Measurements from ENCODE around the gene PDE9A. TPM values are rescaled to one million over a fixed set of nuclear protein-coding genes. Genes with fewer than 3 reads are reported as not detected.

Gene PDE9A
- total and polyA plus RNA-seq, 2 experiments from 2014 or later = 26.5 to 31.1 TPM

- TF ChIP-seq ETS1 (IDR thresholded peaks at IDR 0.05) (no peak), REST (IDR thresholded peaks at IDR 0.05; ENCODE audit: unreplicated experiment) (no peak), ZNF331 (CRISPR knock-in tag; IDR thresholded peaks at IDR 0.05; ENCODE audit: low read depth) (no peak)
Observed at GRCh38 chr21:42780617-42781016, 127.2 kb downstream of the PDE9A start (continued).

- Mint-ChIP-seq H3K27me3 (ENCODE audit: insufficient read depth, low read depth, poor library complexity) (peaks cover 51% of the 10 kb centered on the region), H3K4me1 (peaks cover 59% of the 10 kb centered on the region), H3K9me3 (no peaks in the 10 kb centered on the region; the same call in 2 of the 3 replicates), H3K27ac (no peak overlapping the region), H3K36me3 (ENCODE audit: low read depth) (peaks cover 3% of the 10 kb centered on the region; the same call in 2 of the 3 replicates), H3K4me3 (peak overlapping the region; percentile 85)
- Histone ChIP-seq H3K4me2 (peak overlapping the region; percentile 87), H3K27ac (ENCODE audit: low read depth) (no peak overlapping the region), H3F3A (replicated peaks; ENCODE audit: low read depth) (peaks cover 18% of the 10 kb centered on the region; the same call in 1 of the 2 replicates), H4K20me1 (replicated peaks; ENCODE audit: insufficient read depth) (no peaks in the 10 kb centered on the region), H2AFZ (peak overlapping the region; percentile 99), H3K36me3 (ENCODE audit: insufficient read depth) (no peaks in the 10 kb centered on the region), H3K4me1 (ENCODE audit: insufficient read depth) (peaks cover 36% of the 10 kb centered on the region), H3K27me3 (ENCODE audit: insufficient read depth) (peaks cover 25% of the 10 kb centered on the region), H3K4me3 (peak overlapping the region; percentile 75), H3K9me2 (ENCODE audit: insufficient read depth) (no peaks in the 10 kb centered on the region), H3K79me2 (replicated peaks; ENCODE audit: insufficient read depth) (no peaks in the 10 kb centered on the region)
- ATAC-seq (peak; percentile 62), DNase-seq (ENCODE audit: low spot score) (peak; percentile 63)
- no peak for TF ChIP-seq CREB1 (CRISPR knock-in tag; IDR thresholded peaks at IDR 0.05; ENCODE audit: low read depth)
- TF ChIP-seq EZH2 (IDR thresholded peaks at IDR 0.05; ENCODE audit: low read depth, unreplicated experiment) = peak; percentile 37
- 0 out of 4 replicates have a peak, but pooled peaks of 1 of the 2 experiments have one; percentile 11 for TF ChIP-seq CTCF (conservative IDR thresholded peaks at IDR 0.05; ENCODE audit: low read depth in 2 of 2)
- no peak for TF ChIP-seq ZNF331 (CRISPR knock-in tag; IDR thresholded peaks at IDR 0.05; ENCODE audit: low read depth)
Observed at GRCh38 chr21:42781150-42781970, 127.9 kb downstream of the PDE9A start.
